SKM-1 treated with dmso at 0.1 percent for 144 hours (cell line): ENCODE data around the gene S1PR2.

Experiments
- DNase-seq: peaks from one replicate; lab custom pipeline; 2025; ENCODE audit not compliant: unreplicated experiment; lab: John Stamatoyannopoulos, UW

Gene S1PR2

GRCh38 chr19:10230861-10231611, at the start of gene S1PR2:
TSS of gene S1PR2 (minus strand) at chr19:10231331. CDS start at chr19:10224905, 6,426 bp downstream.
- peak; percentile 51 for DNase-seq

- DNase-seq, result peak; percentile 61
Measured at GRCh38 chr19:10279737-10280442, 48.8 kb upstream of the S1PR2 start.

- no peak for DNase-seq
Measured at GRCh38 chr19:10278935-10279334, 47.8 kb upstream of the S1PR2 start.

- no peak for DNase-seq
Measured at GRCh38 chr19:10277795-10278589, 46.9 kb upstream of the S1PR2 start.

GRCh38 chr19:10274589-10274988, 43.5 kb upstream of the S1PR2 start:
- DNase-seq, result no peak

GRCh38 chr19:10271543-10272086, 40.5 kb upstream of the S1PR2 start:
- DNase-seq, result no peak

- peak; percentile 59 for DNase-seq
Measured at GRCh38 chr19:10270616-10271394, 39.7 kb upstream of the S1PR2 start, which contains the start of gene ICAM1. TSS of gene ICAM1 (plus strand) at chr19:10271120. CDS start at chr19:10271160, 40 bp downstream.

- peak; percentile 87 for DNase-seq
Measured at GRCh38 chr19:10270180-10270615, 39.1 kb upstream of the S1PR2 start.

GRCh38 chr19:10269333-10270179, 38.4 kb upstream of the S1PR2 start:
- peak; percentile 78 for DNase-seq

GRCh38 chr19:10268071-10268470, 36.9 kb upstream of the S1PR2 start:
- DNase-seq, result no peak

GRCh38 chr19:10266706-10267105, 35.6 kb upstream of the S1PR2 start:
- DNase-seq, result no peak

- no peak for DNase-seq
Measured at GRCh38 chr19:10262771-10263170, 31.6 kb upstream of the S1PR2 start.

GRCh38 chr19:10260141-10260584, 29.0 kb upstream of the S1PR2 start:
- DNase-seq, result no peak

- DNase-seq, result peak; percentile 66
Measured at GRCh38 chr19:10259162-10259905, 28.2 kb upstream of the S1PR2 start.

GRCh38 chr19:10258080-10258710, 27.1 kb upstream of the S1PR2 start:
- DNase-seq, result no peak

- no peak for DNase-seq
Measured at GRCh38 chr19:10256970-10257615, 26.0 kb upstream of the S1PR2 start.

- DNase-seq, result no peak
Measured at GRCh38 chr19:10256551-10256950, 25.4 kb upstream of the S1PR2 start.

- DNase-seq, result no peak
Measured at GRCh38 chr19:10255358-10255757, 24.2 kb upstream of the S1PR2 start.
